ENCODE measurements around the gene ATP2A1. TPM values are rescaled to one million over a fixed set of nuclear protein-coding genes. Genes with fewer than 3 reads are reported as not detected.

Gene ATP2A1
- total and polyA plus RNA-seq, 12 donors: 0.05 to 1.2 (median 0.88) TPM; not detected in 1

DNA sequence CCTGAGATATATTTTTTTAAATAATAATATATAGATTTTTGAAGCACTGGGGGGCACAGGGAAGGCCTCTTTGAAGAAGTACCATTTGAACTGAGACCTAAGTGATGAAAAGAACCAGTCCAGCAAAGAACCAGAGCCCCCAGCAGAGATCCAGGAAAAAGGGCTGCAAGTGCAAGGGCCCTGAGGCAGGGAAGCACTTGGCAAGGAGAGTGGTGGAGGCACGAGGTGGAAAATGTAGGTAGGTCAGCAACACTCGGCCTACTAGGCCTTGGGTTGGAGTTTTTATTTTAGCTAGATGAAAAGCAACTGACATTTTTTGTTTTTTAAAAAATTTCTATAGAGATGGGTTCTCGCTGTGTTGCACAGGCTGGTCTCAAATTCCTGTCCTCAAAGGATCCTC is 51.9 kb downstream of the ATP2A1 start:
- H3K27ac ChIP-seq: no peak overlapping the region
- no peak for DNase-seq
- H3K27me3 ChIP-seq: no peaks in the 10 kb centered on the region
- H3K9me3 ChIP-seq (replicated peaks in 1 of 3): no peaks in the 10 kb centered on the region
- no peak overlapping the region for H3K4me3 ChIP-seq
- TF ChIP-seq POLR2A (IDR thresholded peaks at IDR 0.05): no peak
- TF ChIP-seq, protein P1, sequence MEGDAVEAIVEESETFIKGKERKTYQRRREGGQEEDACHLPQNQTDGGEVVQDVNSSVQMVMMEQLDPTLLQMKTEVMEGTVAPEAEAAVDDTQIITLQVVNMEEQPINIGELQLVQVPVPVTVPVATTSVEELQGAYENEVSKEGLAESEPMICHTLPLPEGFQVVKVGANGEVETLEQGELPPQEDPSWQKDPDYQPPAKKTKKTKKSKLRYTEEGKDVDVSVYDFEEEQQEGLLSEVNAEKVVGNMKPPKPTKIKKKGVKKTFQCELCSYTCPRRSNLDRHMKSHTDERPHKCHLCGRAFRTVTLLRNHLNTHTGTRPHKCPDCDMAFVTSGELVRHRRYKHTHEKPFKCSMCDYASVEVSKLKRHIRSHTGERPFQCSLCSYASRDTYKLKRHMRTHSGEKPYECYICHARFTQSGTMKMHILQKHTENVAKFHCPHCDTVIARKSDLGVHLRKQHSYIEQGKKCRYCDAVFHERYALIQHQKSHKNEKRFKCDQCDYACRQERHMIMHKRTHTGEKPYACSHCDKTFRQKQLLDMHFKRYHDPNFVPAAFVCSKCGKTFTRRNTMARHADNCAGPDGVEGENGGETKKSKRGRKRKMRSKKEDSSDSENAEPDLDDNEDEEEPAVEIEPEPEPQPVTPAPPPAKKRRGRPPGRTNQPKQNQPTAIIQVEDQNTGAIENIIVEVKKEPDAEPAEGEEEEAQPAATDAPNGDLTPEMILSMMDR (IDR thresholded peaks at IDR 0.05): no peak
- H3K36me3 ChIP-seq (replicated peaks in 1 of 2): no peaks in the 10 kb centered on the region
- peaks cover 0 to 3% of the 10 kb centered on the region in 2 donors for H3K4me1 ChIP-seq (replicated peaks in 1 of 2)
- 79 to 92% (median 85%) methylated on average over 3 of the region's 3 CpGs for WGBS, 4 donors
- intact Hi-C loops (cut with DNase I): loop anchor here in 1 of 2 donors (5.0 kb wide), 1 partner anchor 63 kb away; no protein-coding TSS in a partner anchor

DNA sequence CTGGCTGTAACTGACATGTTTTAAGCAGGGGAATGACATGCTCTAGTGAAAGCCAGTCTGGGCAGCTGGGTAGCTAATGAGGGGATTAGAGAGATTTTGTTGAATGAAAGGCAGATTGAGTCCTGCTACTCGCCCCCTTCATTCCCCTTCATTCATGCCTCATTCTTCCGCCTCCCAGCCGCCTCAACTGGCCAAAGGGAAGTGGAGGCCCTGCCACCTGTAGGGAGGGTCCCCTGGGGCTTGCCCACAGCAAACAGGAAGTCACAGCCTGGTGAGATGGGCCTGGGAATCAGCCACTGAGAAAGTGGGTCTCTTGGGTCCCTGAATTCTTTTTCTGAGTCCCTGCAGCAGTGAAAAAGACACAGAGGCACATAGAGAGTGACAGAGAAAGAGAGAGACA is 52.4 kb downstream of the ATP2A1 start:
- no peaks in the 10 kb centered on the region for H3K36me3 ChIP-seq (replicated peaks in 1 of 2)
- no peak overlapping the region for H3K27ac ChIP-seq
- no peaks in the 10 kb centered on the region for H3K27me3 ChIP-seq
- no peak for DNase-seq
- TF ChIP-seq POLR2A (IDR thresholded peaks at IDR 0.05): no peak
- no peak overlapping the region for H3K4me3 ChIP-seq
- 60 to 85% (median 72%) methylated on average over 2 to 3 of the region's 3 CpGs for WGBS, 4 donors
- H3K9me3 ChIP-seq (replicated peaks in 1 of 3): no peaks in the 10 kb centered on the region
- intact Hi-C loops (cut with DNase I): loop anchor here in 1 of 2 donors (5.0 kb wide), 1 partner anchor 63 kb away; no protein-coding TSS in a partner anchor
- peaks cover 0 to 3% of the 10 kb centered on the region in 2 donors for H3K4me1 ChIP-seq (replicated peaks in 1 of 2)

DNA sequence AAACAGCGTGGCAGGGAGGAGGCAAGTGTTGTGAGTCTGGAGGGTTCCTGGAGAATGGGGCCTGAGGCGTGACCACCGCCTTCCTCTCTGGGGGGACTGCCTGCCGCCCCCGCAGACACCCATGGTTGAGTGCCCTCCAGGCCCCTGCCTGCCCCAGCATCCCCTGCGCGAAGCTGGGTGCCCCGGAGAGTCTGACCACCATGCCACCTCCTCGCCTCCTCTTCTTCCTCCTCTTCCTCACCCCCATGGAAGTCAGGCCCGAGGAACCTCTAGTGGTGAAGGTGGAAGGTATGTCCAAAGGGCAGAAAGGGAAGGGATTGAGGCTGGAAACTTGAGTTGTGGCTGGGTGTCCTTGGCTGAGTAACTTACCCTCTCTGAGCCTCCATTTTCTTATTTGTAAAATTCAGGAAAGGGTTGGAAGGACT is 53.5 kb downstream of the ATP2A1 start, which contains the start of gene CD19:
TSS of gene CD19 (plus strand) at position 171 of the 425 bp plus-strand sequence. CDS start at position 201, 30 bp downstream.
- 86 to 94% (median 89%) methylated on average over 10 of the region's 10 CpGs for WGBS, 4 donors
- no peaks in the 10 kb centered on the region for H3K9me3 ChIP-seq (replicated peaks in 1 of 3)
- H3K4me1 ChIP-seq (replicated peaks in 1 of 2): no peaks in the 10 kb centered on the region
- no peaks in the 10 kb centered on the region for H3K36me3 ChIP-seq (replicated peaks in 1 of 2)
- intact Hi-C loops (cut with DNase I): loop anchor here in 1 of 2 donors (5.0 kb wide), 1 partner anchor 65 kb away; no protein-coding TSS in a partner anchor
- no peaks in the 10 kb centered on the region for H3K27me3 ChIP-seq
- no peak for DNase-seq
- TF ChIP-seq, protein P1 (IDR thresholded peaks at IDR 0.05): no peak
- no peak for TF ChIP-seq POLR2A (IDR thresholded peaks at IDR 0.05)
- no peak within 1 kb of the TSS for H3K27ac ChIP-seq
- no peak within 1 kb of the TSS for H3K4me3 ChIP-seq

DNA sequence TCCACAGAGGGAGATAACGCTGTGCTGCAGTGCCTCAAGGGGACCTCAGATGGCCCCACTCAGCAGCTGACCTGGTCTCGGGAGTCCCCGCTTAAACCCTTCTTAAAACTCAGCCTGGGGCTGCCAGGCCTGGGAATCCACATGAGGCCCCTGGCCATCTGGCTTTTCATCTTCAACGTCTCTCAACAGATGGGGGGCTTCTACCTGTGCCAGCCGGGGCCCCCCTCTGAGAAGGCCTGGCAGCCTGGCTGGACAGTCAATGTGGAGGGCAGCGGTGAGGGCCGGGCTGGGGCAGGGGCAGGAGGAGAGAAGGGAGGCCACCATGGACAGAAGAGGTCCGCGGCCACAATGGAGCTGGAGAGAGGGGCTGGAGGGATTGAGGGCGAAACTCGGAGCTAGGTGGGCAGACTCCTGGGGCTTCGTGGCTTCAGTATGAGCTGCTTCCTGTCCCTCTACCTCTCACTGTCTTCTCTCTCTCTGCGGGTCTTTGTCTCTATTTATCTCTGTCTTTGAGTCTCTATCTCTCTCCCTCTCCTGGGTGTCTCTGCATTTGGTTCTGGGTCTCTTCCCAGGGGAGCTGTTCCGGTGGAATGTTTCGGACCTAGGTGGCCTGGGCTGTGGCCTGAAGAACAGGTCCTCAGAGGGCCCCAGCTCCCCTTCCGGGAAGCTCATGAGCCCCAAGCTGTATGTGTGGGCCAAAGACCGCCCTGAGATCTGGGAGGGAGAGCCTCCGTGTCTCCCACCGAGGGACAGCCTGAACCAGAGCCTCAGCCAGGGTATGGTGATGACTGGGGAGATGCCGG is 54.3 kb downstream of the ATP2A1 start:
- Histone ChIP-seq H3K36me3 (replicated peaks in 1 of 2) (no peaks in the 10 kb centered on the region), H3K9me3 (replicated peaks in 1 of 3) (no peaks in the 10 kb centered on the region), H3K27me3 (no peaks in the 10 kb centered on the region), H3K27ac (no peak overlapping the region), H3K4me1 (replicated peaks in 1 of 2) (no peaks in the 10 kb centered on the region), H3K4me3 (no peak overlapping the region)
- TF ChIP-seq POLR2A (IDR thresholded peaks at IDR 0.05): no peak
- TF ChIP-seq, protein P1 (IDR thresholded peaks at IDR 0.05): no peak
- no peak for DNase-seq
- intact Hi-C loops (cut with DNase I): loop anchor here in 1 of 2 donors (5.0 kb wide), 1 partner anchor 65 kb away; no protein-coding TSS in a partner anchor
- WGBS, 4 donors: 87 to 91% (median 88%) methylated on average over 18 to 20 of the region's 20 CpGs

All from adrenal gland (tissue), 12 donors.